ENCODE results near the gene CYP4B1.

GRCh38 chr1:46761740-46762139 lies 37.1 kb upstream of the CYP4B1 start:
- TF ChIP-seq, protein P1, sequence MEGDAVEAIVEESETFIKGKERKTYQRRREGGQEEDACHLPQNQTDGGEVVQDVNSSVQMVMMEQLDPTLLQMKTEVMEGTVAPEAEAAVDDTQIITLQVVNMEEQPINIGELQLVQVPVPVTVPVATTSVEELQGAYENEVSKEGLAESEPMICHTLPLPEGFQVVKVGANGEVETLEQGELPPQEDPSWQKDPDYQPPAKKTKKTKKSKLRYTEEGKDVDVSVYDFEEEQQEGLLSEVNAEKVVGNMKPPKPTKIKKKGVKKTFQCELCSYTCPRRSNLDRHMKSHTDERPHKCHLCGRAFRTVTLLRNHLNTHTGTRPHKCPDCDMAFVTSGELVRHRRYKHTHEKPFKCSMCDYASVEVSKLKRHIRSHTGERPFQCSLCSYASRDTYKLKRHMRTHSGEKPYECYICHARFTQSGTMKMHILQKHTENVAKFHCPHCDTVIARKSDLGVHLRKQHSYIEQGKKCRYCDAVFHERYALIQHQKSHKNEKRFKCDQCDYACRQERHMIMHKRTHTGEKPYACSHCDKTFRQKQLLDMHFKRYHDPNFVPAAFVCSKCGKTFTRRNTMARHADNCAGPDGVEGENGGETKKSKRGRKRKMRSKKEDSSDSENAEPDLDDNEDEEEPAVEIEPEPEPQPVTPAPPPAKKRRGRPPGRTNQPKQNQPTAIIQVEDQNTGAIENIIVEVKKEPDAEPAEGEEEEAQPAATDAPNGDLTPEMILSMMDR (IDR thresholded peaks at IDR 0.05) = no peak
- no peak for TF ChIP-seq POLR2A (IDR thresholded peaks at IDR 0.05)

All from body of pancreas (tissue), 4 donors.